NCI-H748 (cell line): Measurements from ENCODE around the gene JUNB.
A peak's percentile ranks its signal among the peaks of the same experiment; 100 is the strongest.
"Not testable (repeated sequence)": the region's sequence is repeated elsewhere in the genome, so short reads cannot be mapped to it uniquely, and the experiment has no call there.

ENCODE experiments used
- DNase-seq: peaks from one replicate; lab custom pipeline; 2025; ENCODE audit not compliant: unreplicated experiment; lab: John Stamatoyannopoulos, UW

The JUNB gene

DNA sequence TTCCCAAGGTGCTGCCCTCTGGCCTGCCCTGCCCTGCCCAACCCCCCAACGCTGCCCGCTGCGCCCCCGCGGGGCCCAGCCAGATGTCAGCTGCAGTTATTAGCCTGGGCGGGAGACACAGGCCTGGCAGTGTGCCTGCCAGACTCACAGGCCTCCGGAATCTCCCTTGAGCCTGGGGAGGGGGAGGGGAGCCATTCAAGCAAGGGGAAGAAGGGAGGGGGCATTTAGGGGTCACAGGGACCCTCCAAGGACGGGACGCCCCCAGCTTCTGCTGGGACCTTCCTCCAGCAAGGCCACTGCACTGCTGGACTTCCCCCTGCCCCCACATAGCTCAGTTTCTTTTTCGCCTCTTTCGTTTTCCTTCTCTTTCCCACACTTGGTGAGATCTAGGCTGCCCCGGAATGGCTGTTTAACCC, 2.6 kb upstream of the JUNB start:
- peak; percentile 8 for DNase-seq

DNA sequence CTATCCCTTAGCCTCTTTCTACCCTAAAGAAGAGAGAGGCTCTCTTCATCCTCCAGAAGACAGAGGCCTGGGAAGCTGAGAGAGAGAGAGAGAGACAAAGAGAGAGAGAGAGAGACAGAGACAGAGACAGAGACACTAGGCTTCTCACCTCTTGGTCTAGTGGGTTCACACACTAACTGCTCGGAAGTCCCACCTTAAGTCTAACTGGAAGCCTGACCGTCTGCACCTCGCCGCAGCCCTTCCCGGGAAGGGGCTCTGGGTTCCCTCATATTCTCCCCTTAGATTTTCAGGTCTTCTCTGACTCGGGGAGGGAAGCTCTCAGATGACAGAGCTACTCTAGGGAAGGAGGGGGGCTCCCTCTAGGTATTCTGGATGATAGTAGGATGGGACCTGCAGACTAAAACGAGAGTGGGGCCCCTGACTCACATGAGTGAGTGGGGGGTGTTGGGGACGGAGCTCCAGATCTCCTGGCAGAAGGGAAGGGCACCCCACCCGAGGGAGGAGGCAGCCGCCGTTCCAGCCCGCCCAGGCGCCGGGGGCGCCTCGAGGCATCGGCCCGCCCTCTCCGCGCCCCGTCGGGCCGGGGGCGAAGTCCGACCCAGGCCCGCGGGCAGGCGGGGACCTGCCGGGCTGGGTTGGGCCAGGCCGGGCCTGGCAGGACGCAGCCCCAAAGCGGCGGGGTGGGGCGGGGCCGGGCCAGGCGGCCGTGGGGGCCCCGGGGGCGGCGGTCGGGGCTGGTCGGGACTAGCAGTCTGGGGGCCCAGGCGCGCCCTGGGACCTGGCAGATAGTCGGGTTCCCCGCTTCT, 2.0 kb upstream of the JUNB start:
- DNase-seq: peak; percentile 42

GRCh38 chr19:12789904-12790619, 1.2 kb upstream of the JUNB start:
- DNase-seq: peak; percentile 95

GRCh38 chr19:12790628-12791344, 500 bp upstream of the JUNB start:
- DNase-seq: no peak

DNA sequence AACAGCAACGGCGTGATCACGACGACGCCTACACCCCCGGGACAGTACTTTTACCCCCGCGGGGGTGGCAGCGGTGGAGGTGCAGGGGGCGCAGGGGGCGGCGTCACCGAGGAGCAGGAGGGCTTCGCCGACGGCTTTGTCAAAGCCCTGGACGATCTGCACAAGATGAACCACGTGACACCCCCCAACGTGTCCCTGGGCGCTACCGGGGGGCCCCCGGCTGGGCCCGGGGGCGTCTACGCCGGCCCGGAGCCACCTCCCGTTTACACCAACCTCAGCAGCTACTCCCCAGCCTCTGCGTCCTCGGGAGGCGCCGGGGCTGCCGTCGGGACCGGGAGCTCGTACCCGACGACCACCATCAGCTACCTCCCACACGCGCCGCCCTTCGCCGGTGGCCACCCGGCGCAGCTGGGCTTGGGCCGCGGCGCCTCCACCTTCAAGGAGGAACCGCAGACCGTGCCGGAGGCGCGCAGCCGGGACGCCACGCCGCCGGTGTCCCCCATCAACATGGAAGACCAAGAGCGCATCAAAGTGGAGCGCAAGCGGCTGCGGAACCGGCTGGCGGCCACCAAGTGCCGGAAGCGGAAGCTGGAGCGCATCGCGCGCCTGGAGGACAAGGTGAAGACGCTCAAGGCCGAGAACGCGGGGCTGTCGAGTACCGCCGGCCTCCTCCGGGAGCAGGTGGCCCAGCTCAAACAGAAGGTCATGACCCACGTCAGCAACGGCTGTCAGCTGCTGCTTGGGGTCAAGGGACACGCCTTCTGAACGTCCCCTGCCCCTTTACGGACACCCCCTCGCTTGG, 966 bp downstream of the JUNB start:
- peak; percentile 84 for DNase-seq

DNA sequence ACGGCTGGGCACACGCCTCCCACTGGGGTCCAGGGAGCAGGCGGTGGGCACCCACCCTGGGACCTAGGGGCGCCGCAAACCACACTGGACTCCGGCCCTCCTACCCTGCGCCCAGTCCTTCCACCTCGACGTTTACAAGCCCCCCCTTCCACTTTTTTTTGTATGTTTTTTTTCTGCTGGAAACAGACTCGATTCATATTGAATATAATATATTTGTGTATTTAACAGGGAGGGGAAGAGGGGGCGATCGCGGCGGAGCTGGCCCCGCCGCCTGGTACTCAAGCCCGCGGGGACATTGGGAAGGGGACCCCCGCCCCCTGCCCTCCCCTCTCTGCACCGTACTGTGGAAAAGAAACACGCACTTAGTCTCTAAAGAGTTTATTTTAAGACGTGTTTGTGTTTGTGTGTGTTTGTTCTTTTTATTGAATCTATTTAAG, 1.6 kb downstream of the JUNB start:
- no peak for DNase-seq

DNA sequence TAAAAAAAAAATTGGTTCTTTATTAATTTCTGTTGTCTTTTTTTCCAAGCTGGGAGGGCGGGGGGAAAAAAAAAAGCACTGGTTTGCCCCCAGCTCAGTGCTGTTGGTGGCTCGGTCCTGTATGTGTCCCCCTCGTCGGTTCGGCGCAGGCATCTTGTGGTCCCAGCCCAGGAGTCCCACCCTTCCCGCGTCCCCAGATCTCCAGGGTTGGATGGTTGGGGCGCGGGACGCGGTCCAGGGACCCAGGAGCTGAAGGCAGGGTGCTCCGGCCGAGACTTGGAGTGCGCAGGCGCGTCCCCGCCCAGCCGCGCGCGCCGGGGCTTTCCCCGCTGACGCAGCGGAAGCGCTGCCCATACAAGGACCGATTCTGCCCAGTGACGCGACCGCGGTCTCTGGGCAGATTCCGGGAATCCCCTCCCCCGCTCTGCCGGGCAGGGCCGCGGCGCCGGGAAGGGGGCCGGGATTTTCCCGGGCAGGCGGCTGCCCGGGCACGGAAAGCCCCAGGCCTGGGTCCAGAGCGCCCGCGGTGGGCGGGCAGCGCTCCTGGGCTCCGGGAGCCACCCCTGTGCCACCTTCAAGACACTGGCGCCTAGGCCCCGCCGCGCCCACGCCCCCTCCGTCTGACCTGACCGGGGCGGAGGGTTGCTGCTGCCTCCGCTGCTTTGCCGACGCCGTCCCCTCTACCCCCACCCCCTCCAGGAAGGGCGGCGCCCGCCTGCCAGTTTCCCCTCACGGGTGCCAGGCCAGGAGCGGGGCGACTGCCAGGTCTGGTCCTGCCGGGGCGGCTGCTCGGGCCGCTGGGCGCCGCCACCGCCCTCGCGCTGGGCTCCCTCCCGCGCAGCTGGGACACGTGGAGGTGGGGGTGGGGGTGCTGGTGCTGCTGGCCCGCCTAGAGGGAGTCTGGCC, 2.3 kb downstream of the JUNB start:
- peak; percentile 87 for DNase-seq

DNA sequence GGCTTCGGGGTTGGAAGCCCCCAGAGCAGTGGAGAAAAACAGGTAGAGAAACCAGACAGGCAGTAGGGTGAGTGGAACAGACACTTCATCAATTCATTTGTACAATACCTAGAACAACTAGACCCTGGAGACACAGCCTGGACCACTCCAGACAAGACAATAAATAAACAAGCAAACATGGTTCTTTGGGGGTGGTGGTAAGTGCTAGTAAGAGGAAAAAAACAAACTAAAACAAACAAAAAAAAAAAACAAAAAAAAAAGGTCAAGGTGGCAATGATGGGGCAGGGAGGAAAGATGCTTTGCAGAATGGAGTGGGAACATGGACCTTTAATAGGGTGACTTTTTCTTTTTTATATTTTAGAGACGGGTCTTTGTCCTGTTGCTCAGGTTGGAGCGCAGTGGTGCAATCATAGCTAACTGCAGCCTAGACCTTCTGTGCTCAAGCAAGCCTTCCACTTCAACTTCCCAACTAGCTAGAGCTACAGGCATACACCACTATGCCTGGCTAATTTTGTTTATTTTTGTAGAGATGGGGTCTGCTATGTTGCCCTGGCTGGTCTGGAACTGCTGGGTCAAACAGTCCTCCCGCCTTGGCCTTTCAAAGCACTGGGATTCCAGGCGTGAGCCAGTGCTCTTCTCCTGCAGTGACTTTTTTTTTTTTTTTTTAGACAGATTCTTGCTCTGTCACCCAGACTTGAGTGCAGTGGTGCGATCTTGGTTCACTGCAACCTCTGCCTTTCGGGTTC, 3.1 kb downstream of the JUNB start:
- no peak for DNase-seq

GRCh38 chr19:12794971-12795381, 3.7 kb downstream of the JUNB start:
- DNase-seq: no peak

- peak; percentile 80 for DNase-seq
Measured at GRCh38 chr19:12796146-12797071, 5.1 kb downstream of the JUNB start.

DNA sequence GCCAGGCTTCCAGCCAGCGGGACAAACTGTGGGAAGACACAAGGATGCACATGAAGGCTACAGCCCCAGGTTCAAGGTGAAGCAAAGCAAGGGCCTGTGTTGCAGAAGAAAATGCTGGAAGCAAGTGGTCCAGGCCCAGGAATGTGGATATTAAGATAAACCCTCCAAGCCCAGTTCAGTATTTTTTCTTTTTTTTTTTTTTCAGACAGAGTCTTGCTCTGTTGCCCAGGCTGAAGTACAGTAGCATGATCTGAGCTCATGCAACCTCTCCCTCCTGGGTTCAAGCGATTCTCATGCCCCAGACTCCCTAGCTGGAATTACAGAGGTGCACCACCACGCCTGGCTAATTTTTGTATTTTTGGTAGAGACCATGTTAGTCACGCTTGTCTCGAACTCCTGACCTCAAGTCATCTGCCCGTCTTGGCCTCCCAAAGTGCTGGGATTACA, 5.9 kb downstream of the JUNB start:
- no peak for DNase-seq

- not testable (repeated sequence) for DNase-seq
Measured at GRCh38 chr19:12797607-12798006, 6.3 kb downstream of the JUNB start.

- no peak for DNase-seq
Measured at GRCh38 chr19:12799742-12800465, 8.6 kb downstream of the JUNB start.

DNA sequence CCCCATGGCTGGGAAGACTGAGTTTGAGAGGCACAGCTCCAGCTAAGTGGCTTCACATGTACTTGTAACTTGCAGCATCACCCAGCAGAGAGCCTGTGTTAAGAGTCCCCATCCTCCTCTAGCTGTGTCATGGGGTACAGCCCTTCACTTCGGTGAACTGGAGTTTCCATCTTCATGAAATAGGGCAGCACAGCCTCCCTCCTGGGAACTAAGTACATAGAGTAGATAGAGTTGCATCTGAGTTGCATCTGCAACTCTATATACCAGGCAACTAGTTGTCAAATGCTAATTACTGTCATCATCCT, 9.1 kb downstream of the JUNB start:
- DNase-seq: no peak

GRCh38 chr19:12800923-12801465, 9.7 kb downstream of the JUNB start:
- peak; percentile 35 for DNase-seq

- peak; percentile 86 for DNase-seq
Measured at GRCh38 chr19:12801466-12802266, 10.4 kb downstream of the JUNB start, which contains the start of the genes PRDX2 and THSD8. Gene PRDX2, minus strand, starts transcription at chr19:12801800. Its CDS starts 539 bp downstream, at chr19:12801261. Gene THSD8, plus strand, starts transcription at chr19:12802069. Its CDS starts 3 bp downstream, at chr19:12802072.
